ENCODE data around the gene RXFP1.

Gene RXFP1

GRCh38 chr4:158535130-158535614 lies 13.5 kb downstream of the RXFP1 start:
- Histone ChIP-seq H3K9me3 (ENCODE audit: insufficient read depth, low read depth, low read length) (no peaks in the 10 kb centered on the region), H3K79me2 (ENCODE audit: insufficient read depth, low read length) (no peaks in the 10 kb centered on the region), H3K4me1 (ENCODE audit: insufficient read depth, low read length, poor library complexity, severe bottlenecking) (no peaks in the 10 kb centered on the region), H3K27me3 (ENCODE audit: insufficient read depth, low read length, poor library complexity, severe bottlenecking) (no peaks in the 10 kb centered on the region), H3K4me2 (ENCODE audit: low read depth, low read length, poor library complexity, severe bottlenecking) (peak overlapping the region; percentile 18), H4K20me1 (ENCODE audit: insufficient read depth, low read length, poor library complexity, severe bottlenecking) (no peaks in the 10 kb centered on the region), H3F3A (ENCODE audit: low read depth) (no peaks in the 10 kb centered on the region), H3K4me3 (ENCODE audit: low read length, poor library complexity, severe bottlenecking) (peak overlapping the region; percentile 31), H3K9me2 (replicated peaks; ENCODE audit: low read depth, low read length) (no peaks in the 10 kb centered on the region), H2AFZ (ENCODE audit: low read length) (peak overlapping the region; percentile 84), H3K9ac (ENCODE audit: low read depth, low read length, poor library complexity, severe bottlenecking) (no peak overlapping the region), H3K36me3 (ENCODE audit: insufficient read depth, low read length) (no peaks in the 10 kb centered on the region)
- TF ChIP-seq EZH2phosphoT487 (IDR thresholded peaks at IDR 0.05; ENCODE audit: borderline replicate concordance) (no peak), CTCF (conservative IDR thresholded peaks at IDR 0.05; ENCODE audit: low read length) (no peak)

GRCh38 chr4:158536833-158537232 lies 15.2 kb downstream of the RXFP1 start:
- no peaks in the 10 kb centered on the region for H3K9me2 ChIP-seq (replicated peaks; ENCODE audit: low read depth, low read length)
- H3K27me3 ChIP-seq (ENCODE audit: insufficient read depth, low read length, poor library complexity, severe bottlenecking), result no peaks in the 10 kb centered on the region
- H3K4me3 ChIP-seq (ENCODE audit: low read length, poor library complexity, severe bottlenecking), result no peak overlapping the region
- no peak overlapping the region for H3K4me2 ChIP-seq (ENCODE audit: low read depth, low read length, poor library complexity, severe bottlenecking)
- no peak overlapping the region for H3K9ac ChIP-seq (ENCODE audit: low read depth, low read length, poor library complexity, severe bottlenecking)
- TF ChIP-seq EZH2phosphoT487 (IDR thresholded peaks at IDR 0.05; ENCODE audit: borderline replicate concordance), result no peak
- no peak for TF ChIP-seq CTCF (conservative IDR thresholded peaks at IDR 0.05; ENCODE audit: low read length)
- H2AFZ ChIP-seq (ENCODE audit: low read length), result no peak overlapping the region
- no peaks in the 10 kb centered on the region for H3K9me3 ChIP-seq (ENCODE audit: insufficient read depth, low read depth, low read length)
- H4K20me1 ChIP-seq (ENCODE audit: insufficient read depth, low read length, poor library complexity, severe bottlenecking), result no peaks in the 10 kb centered on the region
- no peaks in the 10 kb centered on the region for H3K36me3 ChIP-seq (ENCODE audit: insufficient read depth, low read length)
- no peaks in the 10 kb centered on the region for H3K79me2 ChIP-seq (ENCODE audit: insufficient read depth, low read length)
- H3K4me1 ChIP-seq (ENCODE audit: insufficient read depth, low read length, poor library complexity, severe bottlenecking), result no peaks in the 10 kb centered on the region
- H3F3A ChIP-seq (ENCODE audit: low read depth), result no peaks in the 10 kb centered on the region

GRCh38 chr4:158538176-158538575 lies 16.5 kb downstream of the RXFP1 start:
- no peaks in the 10 kb centered on the region for H3K9me3 ChIP-seq (ENCODE audit: insufficient read depth, low read depth, low read length)
- H3K4me2 ChIP-seq (ENCODE audit: low read depth, low read length, poor library complexity, severe bottlenecking), result no peak overlapping the region
- H3K79me2 ChIP-seq (ENCODE audit: insufficient read depth, low read length), result no peaks in the 10 kb centered on the region
- no peaks in the 10 kb centered on the region for H3F3A ChIP-seq (ENCODE audit: low read depth)
- H3K36me3 ChIP-seq (ENCODE audit: insufficient read depth, low read length), result no peaks in the 10 kb centered on the region
- H3K9me2 ChIP-seq (replicated peaks; ENCODE audit: low read depth, low read length), result no peaks in the 10 kb centered on the region
- H3K9ac ChIP-seq (ENCODE audit: low read depth, low read length, poor library complexity, severe bottlenecking), result no peak overlapping the region
- no peaks in the 10 kb centered on the region for H3K4me1 ChIP-seq (ENCODE audit: insufficient read depth, low read length, poor library complexity, severe bottlenecking)
- H2AFZ ChIP-seq (ENCODE audit: low read length), result no peak overlapping the region
- H3K4me3 ChIP-seq (ENCODE audit: low read length, poor library complexity, severe bottlenecking), result no peak overlapping the region
- TF ChIP-seq EZH2phosphoT487 (IDR thresholded peaks at IDR 0.05; ENCODE audit: borderline replicate concordance) (no peak), CTCF (conservative IDR thresholded peaks at IDR 0.05; ENCODE audit: low read length) (no peak)
- no peaks in the 10 kb centered on the region for H3K27me3 ChIP-seq (ENCODE audit: insufficient read depth, low read length, poor library complexity, severe bottlenecking)
- H4K20me1 ChIP-seq (ENCODE audit: insufficient read depth, low read length, poor library complexity, severe bottlenecking), result no peaks in the 10 kb centered on the region

Measured in Loucy (cell line).